CD14-positive monocyte (primary cell): ENCODE results near the gene PLBD1. TPM values are rescaled to one million over a fixed set of nuclear protein-coding genes. Genes with fewer than 3 reads are reported as not detected.

Source experiments
- DNase-seq, 3 donors: peaks; one replicate each; pipeline ENCODE4 v3.0.0-alpha.2; 2011 to 2022
- H2AFZ ChIP-seq: 2 replicates; pipeline ENCODE4 v1.6.0; 2012; ENCODE audit warnings: mild to moderate bottlenecking, low read depth, low read length, inconsistent platforms; ENCODE audit not compliant: insufficient read depth, poor library complexity, severe bottlenecking
- H3K27ac ChIP-seq, 2 donors: 1 replicate in 1 of 2; 2 replicates in 1 of 2; pipeline ENCODE4 v1.5.1; 2012 to 2013; ENCODE audit warnings: low read length in 2 of 2, control low read depth in 1 of 2, inconsistent platforms in 1 of 2, low read depth in 1 of 2, mild to moderate bottlenecking in 1 of 2
- H3K27me3 ChIP-seq, 2 donors: one replicate each; pipeline versions ENCODE4 v1.6.0 to v1.6.1; 2011 to 2013; ENCODE audit warnings: low read length in 2 of 2; ENCODE audit not compliant: control insufficient read depth in 2 of 2, insufficient read depth in 2 of 2
- H3K36me3 ChIP-seq, 2 donors: replicated peaks in 1 of 2; 1 replicate in 1 of 2; 2 replicates in 1 of 2; pipeline versions ENCODE4 v1.5.1 to v1.6.1; 2012 to 2013; ENCODE audit warnings: low read length in 2 of 2, control low read depth in 1 of 2, inconsistent platforms in 1 of 2, mild to moderate bottlenecking in 1 of 2; ENCODE audit not compliant: insufficient read depth in 2 of 2, control insufficient read depth in 1 of 2
- H3K4me1 ChIP-seq, 2 donors: 1 replicate in 1 of 2; 2 replicates in 1 of 2; pipeline versions ENCODE4 v1.5.1 to v1.6.1; 2012 to 2013; ENCODE audit warnings: low read length in 2 of 2, control low read depth in 1 of 2, inconsistent platforms in 1 of 2, mild to moderate bottlenecking in 1 of 2, moderate library complexity in 1 of 2; ENCODE audit not compliant: insufficient read depth in 2 of 2, control insufficient read depth in 1 of 2
- H3K4me2 ChIP-seq: replicated peaks from 2 replicates; pipeline ENCODE3; 2012; ENCODE audit warnings: low read length, moderate library complexity, mild to moderate bottlenecking; ENCODE audit not compliant: poor library complexity, severe bottlenecking; ENCODE audit errors: extremely low read depth
- H3K4me3 ChIP-seq, 3 experiments: fragments of 200-600 bp in 1 of 3; sonication (generic) in 1 of 3; replicated peaks in 1 of 3; 1 replicate in 2 of 3; 2 replicates in 1 of 3; pipeline ENCODE4 v1.5.1; 2011 to 2013; ENCODE audit warnings: low read length in 3 of 3, mild to moderate bottlenecking in 3 of 3, control low read depth in 2 of 3, low read depth in 2 of 3, inconsistent platforms in 1 of 3, moderate library complexity in 1 of 3
- H3K79me2 ChIP-seq: 2 replicates; pipeline ENCODE4 v1.6.0; 2012; ENCODE audit warnings: mild to moderate bottlenecking, control low read depth, inconsistent platforms, low read length, moderate library complexity; ENCODE audit not compliant: insufficient read depth
- H3K9ac ChIP-seq: 2 replicates; pipeline ENCODE4 v1.6.0; 2017; ENCODE audit warnings: low read length, mild to moderate bottlenecking; ENCODE audit not compliant: insufficient read depth, poor library complexity, severe bottlenecking
- H3K9me3 ChIP-seq, 2 donors: replicated peaks in 1 of 2; 1 replicate in 1 of 2; 2 replicates in 1 of 2; pipeline versions ENCODE4 v1.5.1 to v1.6.1; 2012 to 2013; ENCODE audit warnings: low read length in 2 of 2, control low read depth in 1 of 2; ENCODE audit not compliant: control insufficient read depth in 1 of 2, insufficient read depth in 1 of 2
- H4K20me1 ChIP-seq: 2 replicates; pipeline ENCODE4 v1.6.0; 2012; ENCODE audit warnings: mild to moderate bottlenecking, low read length, control low read depth, moderate library complexity; ENCODE audit not compliant: insufficient read depth
- H3K27ac Mint-ChIP-seq, 7 donors: one replicate each; pipeline ENCODE4 v1.8.0; 2020; ENCODE audit warnings: mild to moderate bottlenecking in 7 of 7, mixed read lengths in 7 of 7, moderate library complexity in 6 of 7, inconsistent platforms in 2 of 7
- H3K27me3 Mint-ChIP-seq, 3 donors: one replicate each; pipeline ENCODE4 v1.8.0; 2021 to 2022; ENCODE audit warnings: low read depth in 3 of 3, mild to moderate bottlenecking in 3 of 3, mixed read lengths in 3 of 3, moderate library complexity in 3 of 3, inconsistent platforms in 1 of 3
- H3K36me3 Mint-ChIP-seq, 2 donors: one replicate each; pipeline ENCODE4 v1.8.0; 2020; ENCODE audit warnings: mixed read lengths in 2 of 2, inconsistent platforms in 1 of 2, mild to moderate bottlenecking in 1 of 2
- H3K4me1 Mint-ChIP-seq: one replicate; pipeline ENCODE4 v1.8.0; 2020; ENCODE audit warnings: mild to moderate bottlenecking, mixed read lengths
- H3K4me3 Mint-ChIP-seq, 2 donors: one replicate each; pipeline ENCODE4 v1.8.0; 2020; ENCODE audit warnings: mild to moderate bottlenecking in 2 of 2, mixed read lengths in 2 of 2, moderate library complexity in 1 of 2
- H3K9me3 Mint-ChIP-seq, 7 donors: one replicate each; pipeline ENCODE4 v1.8.0; 2020 to 2022; ENCODE audit warnings: mixed read lengths in 7 of 7, mild to moderate bottlenecking in 6 of 7, moderate library complexity in 6 of 7, inconsistent platforms in 2 of 7
- WGBS: methylation state at CpG from one replicate; pipeline ENCODE4 v1.1.5; 2013; ENCODE audit warnings: missing lambda C conversion rate; ENCODE audit not compliant: insufficient coverage; 5-methylcytosine and 5-hydroxymethylcytosine counted together
- intact Hi-C, 2 donors: fragments of 100-400 bp; cut with micrococcal nuclease; formaldehyde crosslinking; loops; one replicate each; pipeline versions ENCODE4 v1.15.0 to v1.15.1; 2023
- polyA plus RNA-seq, 3 donors: library from polyadenylated mRNA; depleted of rRNA in 1 of 3; unstranded in 2 of 3; stranded (reverse) in 1 of 3; fragments of 300-500 nt in 2 of 3; fragments of >200 nt in 1 of 3; fragmentation: Illumina TruSeq in 2 of 3; gene quantifications; 1 replicate in 2 of 3; 2 replicates in 1 of 3; pipeline ENCODE4 v1.2.3, GENCODE V29; 2012 to 2021
- TF ChIP-seq, protein P1 (sequence below): fragments of 200-600 bp; IDR thresholded peaks from one replicate; pipeline ENCODE4 v1.8.0; 2022; ENCODE audit warnings: antibody characterized with exemption, mild to moderate bottlenecking

Gene PLBD1
- polyA plus RNA-seq, 3 donors, result 317 to 876 (median 543) TPM

DNA sequence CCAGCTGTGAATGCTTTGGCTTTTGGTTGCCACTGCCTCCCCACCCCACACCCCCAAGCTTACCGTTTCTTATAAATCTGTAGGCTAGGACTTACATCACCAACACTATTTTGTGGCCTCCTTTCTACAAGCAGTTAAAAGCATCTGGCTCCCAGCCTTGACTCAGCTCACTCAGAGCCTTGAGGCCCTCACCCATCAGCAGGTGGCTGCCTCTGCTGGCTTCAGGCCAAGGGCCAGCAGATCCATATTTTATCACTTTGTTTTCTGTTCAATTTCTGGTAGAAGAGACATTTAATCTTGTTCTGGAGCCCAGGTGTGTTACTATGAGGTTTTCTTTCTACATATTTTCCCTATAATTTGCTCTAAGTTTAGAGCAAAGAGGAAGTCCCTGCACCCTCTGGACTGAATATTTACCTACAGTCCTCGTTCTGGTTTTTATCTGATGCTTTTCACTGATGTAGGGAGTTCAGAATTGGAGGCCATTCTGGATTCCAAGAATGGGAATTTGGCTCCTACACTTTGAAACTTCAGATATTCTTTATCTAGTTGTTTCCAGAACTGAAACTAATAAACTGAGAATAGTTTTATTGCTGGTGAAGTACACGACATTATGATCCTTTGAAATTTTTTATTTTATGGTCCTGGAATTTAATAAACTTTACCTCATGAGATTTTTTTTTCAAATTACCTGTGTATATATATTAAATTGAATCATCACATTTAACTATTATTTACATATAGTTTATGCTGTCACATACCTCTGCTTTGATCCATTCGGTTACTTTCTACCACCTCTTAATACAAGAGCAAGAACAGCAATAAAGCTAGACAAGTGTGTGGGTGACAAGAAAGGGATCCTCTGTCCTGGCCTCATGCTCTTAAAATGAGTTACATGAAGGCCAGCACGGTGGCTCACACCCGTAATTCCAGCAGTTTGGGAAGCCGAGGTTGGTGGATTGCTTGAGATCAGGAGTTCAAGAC is 22.2 kb downstream of the PLBD1 start:
- Mint-ChIP-seq H3K4me1 (peaks cover 4% of the 10 kb centered on the region), H3K27ac (peak overlapping the region in 3 of 7 donors; percentile 12 to 73 (median 60))
- WGBS, result 100% methylated on average over 1 of the region's 7 CpGs

GRCh38 chr12:14540801-14541462 is 26.8 kb downstream of the PLBD1 start:
- Mint-ChIP-seq H3K9me3 (peaks cover 0 to 4% (median 0%) of the 10 kb centered on the region in 7 donors), H3K27me3 (peaks cover 0 to 3% (median 2%) of the 10 kb centered on the region in 3 donors), H3K4me1 (no peaks in the 10 kb centered on the region), H3K27ac (no peak overlapping the region), H3K36me3 (peaks cover 66 to 89% of the 10 kb centered on the region in 2 donors), H3K4me3 (no peak overlapping the region)
- peaks cover 23% of the 10 kb centered on the region for H3K79me2 ChIP-seq
- peak overlapping the region in 1 of 2 donors; percentile 2 for H3K27ac ChIP-seq
- intact Hi-C loops, result no loop called here
- no peak overlapping the region for H3K4me3 ChIP-seq
- H4K20me1 ChIP-seq, result peaks cover 58% of the 10 kb centered on the region
- no peak overlapping the region for H3K4me2 ChIP-seq
- H3K9ac ChIP-seq, result no peak overlapping the region
- TF ChIP-seq, protein P1, sequence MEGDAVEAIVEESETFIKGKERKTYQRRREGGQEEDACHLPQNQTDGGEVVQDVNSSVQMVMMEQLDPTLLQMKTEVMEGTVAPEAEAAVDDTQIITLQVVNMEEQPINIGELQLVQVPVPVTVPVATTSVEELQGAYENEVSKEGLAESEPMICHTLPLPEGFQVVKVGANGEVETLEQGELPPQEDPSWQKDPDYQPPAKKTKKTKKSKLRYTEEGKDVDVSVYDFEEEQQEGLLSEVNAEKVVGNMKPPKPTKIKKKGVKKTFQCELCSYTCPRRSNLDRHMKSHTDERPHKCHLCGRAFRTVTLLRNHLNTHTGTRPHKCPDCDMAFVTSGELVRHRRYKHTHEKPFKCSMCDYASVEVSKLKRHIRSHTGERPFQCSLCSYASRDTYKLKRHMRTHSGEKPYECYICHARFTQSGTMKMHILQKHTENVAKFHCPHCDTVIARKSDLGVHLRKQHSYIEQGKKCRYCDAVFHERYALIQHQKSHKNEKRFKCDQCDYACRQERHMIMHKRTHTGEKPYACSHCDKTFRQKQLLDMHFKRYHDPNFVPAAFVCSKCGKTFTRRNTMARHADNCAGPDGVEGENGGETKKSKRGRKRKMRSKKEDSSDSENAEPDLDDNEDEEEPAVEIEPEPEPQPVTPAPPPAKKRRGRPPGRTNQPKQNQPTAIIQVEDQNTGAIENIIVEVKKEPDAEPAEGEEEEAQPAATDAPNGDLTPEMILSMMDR, result no peak
- peaks cover 63 to 83% of the 10 kb centered on the region in 2 donors for H3K36me3 ChIP-seq
- H3K4me1 ChIP-seq, result no peaks in the 10 kb centered on the region
- no peaks in the 10 kb centered on the region for H3K9me3 ChIP-seq
- H2AFZ ChIP-seq, result no peak overlapping the region
- no peak for DNase-seq
- WGBS, result no CpG with 5 or more reads among the region's 4 CpGs
- no peaks in the 10 kb centered on the region for H3K27me3 ChIP-seq

More for the DNA sequence above, 22.2 kb downstream of the PLBD1 start:
- H3K27me3 Mint-ChIP-seq, result peaks cover 0 to 2% (median 2%) of the 10 kb centered on the region in 3 donors
- H4K20me1 ChIP-seq, result peaks cover 85% of the 10 kb centered on the region
- peaks cover 62 to 88% of the 10 kb centered on the region in 2 donors for H3K36me3 ChIP-seq
- no peak for DNase-seq
- H3K9ac ChIP-seq, result no peak overlapping the region
- intact Hi-C loops, result no loop called here
- peaks cover 0 to 2% (median 0%) of the 10 kb centered on the region in 7 donors for H3K9me3 Mint-ChIP-seq
- H3K4me1 ChIP-seq, result no peaks in the 10 kb centered on the region
- no peak overlapping the region for H3K4me2 ChIP-seq
- H3K9me3 ChIP-seq, result no peaks in the 10 kb centered on the region
- TF ChIP-seq, protein P1, result no peak
- no peak overlapping the region for H3K4me3 Mint-ChIP-seq
- no peaks in the 10 kb centered on the region for H3K27me3 ChIP-seq
- peak overlapping the region in 1 of 2 donors; percentile 36 for H3K27ac ChIP-seq
- no peak overlapping the region for H3K4me3 ChIP-seq
- H3K79me2 ChIP-seq, result peaks cover 63% of the 10 kb centered on the region
- H2AFZ ChIP-seq, result no peak overlapping the region
- H3K36me3 Mint-ChIP-seq, result peaks cover 65 to 96% of the 10 kb centered on the region in 2 donors
